Activated T-cell treated with anti-CD3 and anti-CD28 coated beads, Interleukin-2, amount 50 U/mL, for 24 hours (primary cell): ENCODE measurements around the gene GRM5.
A peak's percentile ranks its signal among the peaks of the same experiment; 100 is the strongest.
"Not testable (repeated sequence)": the region's sequence is repeated elsewhere in the genome, so short reads cannot be mapped to it uniquely, and the experiment has no call there.

ENCODE experiments used
- DNase-seq: peaks from one replicate; pipeline ENCODE4 v3.0.0-alpha.2; 2020
- H3K27ac Mint-ChIP-seq: 2 replicates; pipeline ENCODE4 v1.8.0; 2020; ENCODE audit warnings: mild to moderate bottlenecking, mixed read lengths
- H3K27me3 Mint-ChIP-seq: 2 replicates; pipeline ENCODE4 v1.8.0; 2020; ENCODE audit warnings: mixed read lengths
- H3K36me3 Mint-ChIP-seq: 2 replicates; pipeline ENCODE4 v1.8.0; 2020; ENCODE audit warnings: low read depth, mixed read lengths
- H3K4me1 Mint-ChIP-seq: 2 replicates; pipeline ENCODE4 v1.8.0; 2020; ENCODE audit warnings: low read depth, mixed read lengths
- H3K4me3 Mint-ChIP-seq: 2 replicates; pipeline ENCODE4 v1.8.0; 2020; ENCODE audit warnings: mild to moderate bottlenecking, moderate library complexity, mixed read lengths
- H3K9me3 Mint-ChIP-seq: 2 replicates; pipeline ENCODE4 v1.8.0; 2020; ENCODE audit warnings: mixed read lengths

Gene GRM5

GRCh38 chr11:88489030-88489429 lies 576.8 kb downstream of the GRM5 start:
- H3K27ac Mint-ChIP-seq, result no peak overlapping the region

GRCh38 chr11:88487646-88488045 lies 578.1 kb downstream of the GRM5 start:
- peaks cover 6% of the 10 kb centered on the region for H3K4me1 Mint-ChIP-seq
- DNase-seq, result no peak
- H3K36me3 Mint-ChIP-seq, result no peaks in the 10 kb centered on the region
- no peaks in the 10 kb centered on the region for H3K27me3 Mint-ChIP-seq
- H3K4me3 Mint-ChIP-seq, result no peak overlapping the region
- no peaks in the 10 kb centered on the region for H3K9me3 Mint-ChIP-seq
- no peak overlapping the region for H3K27ac Mint-ChIP-seq

More at GRCh38 chr11:88489030-88489429, 576.8 kb downstream of the GRM5 start:
- Mint-ChIP-seq H3K9me3 (no peaks in the 10 kb centered on the region), H3K36me3 (no peaks in the 10 kb centered on the region), H3K4me3 (no peak overlapping the region), H3K4me1 (peaks cover 6% of the 10 kb centered on the region), H3K27me3 (no peaks in the 10 kb centered on the region)
- DNase-seq, result no peak

GRCh38 chr11:88484873-88485621 lies 580.7 kb downstream of the GRM5 start:
- H3K36me3 Mint-ChIP-seq, result no peaks in the 10 kb centered on the region
- H3K27me3 Mint-ChIP-seq, result no peaks in the 10 kb centered on the region
- peaks cover 6% of the 10 kb centered on the region for H3K4me1 Mint-ChIP-seq
- no peak overlapping the region for H3K4me3 Mint-ChIP-seq
- H3K27ac Mint-ChIP-seq, result no peak overlapping the region
- DNase-seq, result peak; percentile 39
- no peaks in the 10 kb centered on the region for H3K9me3 Mint-ChIP-seq

GRCh38 chr11:88482871-88483301 lies 582.9 kb downstream of the GRM5 start:
- Mint-ChIP-seq H3K4me1 (peaks cover 6% of the 10 kb centered on the region), H3K9me3 (no peaks in the 10 kb centered on the region), H3K4me3 (no peak overlapping the region), H3K27ac (no peak overlapping the region), H3K27me3 (no peaks in the 10 kb centered on the region), H3K36me3 (no peaks in the 10 kb centered on the region)
- no peak for DNase-seq

- Mint-ChIP-seq H3K27me3 (no peaks in the 10 kb centered on the region), H3K4me3 (no peak overlapping the region), H3K36me3 (no peaks in the 10 kb centered on the region), H3K4me1 (peaks cover 6% of the 10 kb centered on the region), H3K9me3 (no peaks in the 10 kb centered on the region), H3K27ac (no peak overlapping the region)
- DNase-seq, result no peak
Observed at GRCh38 chr11:88480223-88480622, 585.6 kb downstream of the GRM5 start.

DNA sequence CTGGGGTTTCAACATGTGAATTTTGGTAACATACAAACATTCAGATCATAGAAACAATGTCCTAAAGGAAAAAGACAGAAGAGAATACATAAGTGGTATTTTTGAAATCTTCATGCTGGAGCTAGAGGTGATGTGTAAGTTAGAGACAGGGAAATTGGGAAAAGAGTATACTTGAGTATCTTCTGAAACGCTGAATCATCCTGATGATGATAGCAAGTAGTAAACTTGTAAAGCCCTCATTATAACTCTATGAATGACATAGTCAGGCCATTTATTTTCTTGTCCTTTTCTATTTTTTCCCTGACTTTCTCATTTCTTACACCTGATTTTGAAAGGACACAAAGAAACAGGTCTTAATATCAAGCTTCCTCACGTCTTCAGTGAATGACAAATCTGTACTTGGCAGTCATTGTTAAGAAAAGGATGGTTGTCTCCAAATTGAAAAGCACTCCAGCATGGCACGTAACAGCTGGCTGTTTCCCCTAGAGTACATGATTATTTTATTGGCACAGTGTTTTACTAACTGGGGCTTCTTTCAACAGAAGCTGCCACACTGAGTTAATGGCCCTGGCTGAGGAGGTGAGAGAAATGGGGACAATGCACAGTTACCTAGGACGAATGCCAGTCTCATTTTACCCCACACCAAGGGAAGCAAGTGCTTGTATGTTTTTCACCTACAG lies 587.5 kb downstream of the GRM5 start:
- Mint-ChIP-seq H3K36me3 (no peaks in the 10 kb centered on the region), H3K4me3 (no peak overlapping the region), H3K9me3 (no peaks in the 10 kb centered on the region), H3K27me3 (no peaks in the 10 kb centered on the region), H3K27ac (no peak overlapping the region), H3K4me1 (no peaks in the 10 kb centered on the region)
- no peak for DNase-seq

- no peak for DNase-seq
- Mint-ChIP-seq H3K27me3 (no peaks in the 10 kb centered on the region), H3K4me1 (no peaks in the 10 kb centered on the region), H3K4me3 (no peak overlapping the region), H3K36me3 (no peaks in the 10 kb centered on the region), H3K27ac (no peak overlapping the region), H3K9me3 (no peaks in the 10 kb centered on the region)
Observed at GRCh38 chr11:88475991-88476418, 589.8 kb downstream of the GRM5 start.

DNA sequence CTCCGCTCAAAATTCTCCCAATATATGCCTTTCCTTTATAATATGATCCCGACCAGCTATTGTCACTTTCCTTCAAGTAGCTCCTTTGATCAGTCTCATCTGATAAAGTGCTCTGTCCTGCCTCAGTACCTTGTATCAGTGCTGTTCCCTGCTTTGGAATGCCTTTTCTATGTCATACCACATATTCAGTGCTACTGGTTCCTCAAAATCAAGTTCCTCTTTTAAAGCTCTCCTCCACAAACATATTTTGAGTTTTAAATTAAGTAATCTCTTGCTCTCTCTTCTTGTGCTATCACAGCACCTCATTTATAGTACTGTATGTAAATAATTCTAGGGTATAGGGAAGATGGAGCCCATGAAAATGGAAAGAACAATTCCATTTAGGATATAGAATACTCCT lies 591.1 kb downstream of the GRM5 start:
- Mint-ChIP-seq H3K36me3 (no peaks in the 10 kb centered on the region), H3K4me3 (no peak overlapping the region), H3K9me3 (no peaks in the 10 kb centered on the region), H3K4me1 (no peaks in the 10 kb centered on the region), H3K27me3 (no peaks in the 10 kb centered on the region), H3K27ac (no peak overlapping the region)
- no peak for DNase-seq

DNA sequence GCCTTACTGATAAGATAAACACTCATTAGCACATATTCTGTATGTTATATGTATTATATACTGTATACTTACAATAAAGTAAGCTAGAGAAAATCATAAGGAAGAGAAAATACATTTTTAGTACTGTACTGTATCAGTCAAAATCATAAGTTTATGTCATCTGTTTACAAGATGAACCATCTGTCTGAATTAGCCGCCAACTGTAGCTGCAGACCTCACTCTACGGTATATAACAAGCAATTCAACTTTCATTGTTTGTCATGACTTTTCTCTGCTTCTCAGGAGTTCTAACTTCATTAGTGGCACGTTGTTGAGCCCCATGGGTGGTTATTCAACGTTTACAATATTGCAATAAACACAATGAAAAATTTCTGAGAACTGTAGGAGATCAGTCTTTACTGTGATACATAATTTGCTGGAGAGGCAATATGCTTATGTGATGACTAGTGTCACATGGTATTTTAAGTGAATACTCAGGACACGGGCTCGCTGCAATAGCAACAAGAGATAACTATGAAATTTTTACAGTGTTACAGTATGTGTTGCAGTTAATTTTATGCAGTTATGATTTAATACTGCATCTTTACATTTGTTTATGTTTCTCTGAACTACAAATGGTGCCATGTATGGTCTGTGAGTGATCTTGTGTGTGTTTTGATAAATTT lies 596.1 kb downstream of the GRM5 start:
- no peak overlapping the region for H3K27ac Mint-ChIP-seq
- no peak for DNase-seq

GRCh38 chr11:88464528-88464927 lies 601.3 kb downstream of the GRM5 start:
- Mint-ChIP-seq H3K27me3 (peaks cover 6% of the 10 kb centered on the region), H3K27ac (no peak overlapping the region), H3K4me3 (no peak overlapping the region), H3K4me1 (no peaks in the 10 kb centered on the region), H3K36me3 (no peaks in the 10 kb centered on the region), H3K9me3 (peaks cover 9% of the 10 kb centered on the region)
- no peak for DNase-seq

More for the DNA sequence above, 596.1 kb downstream of the GRM5 start:
- H3K4me3 Mint-ChIP-seq, result no peak overlapping the region
- no peaks in the 10 kb centered on the region for H3K9me3 Mint-ChIP-seq
- H3K27me3 Mint-ChIP-seq, result peaks cover 4% of the 10 kb centered on the region
- H3K36me3 Mint-ChIP-seq, result no peaks in the 10 kb centered on the region
- H3K4me1 Mint-ChIP-seq, result no peaks in the 10 kb centered on the region

GRCh38 chr11:88463301-88463700 lies 602.5 kb downstream of the GRM5 start:
- not testable (repeated sequence) for H3K4me3 Mint-ChIP-seq, H3K36me3 Mint-ChIP-seq, DNase-seq, H3K4me1 Mint-ChIP-seq, H3K27ac Mint-ChIP-seq, H3K27me3 Mint-ChIP-seq
- H3K9me3 Mint-ChIP-seq, result peaks cover 12% of the 10 kb centered on the region

DNA sequence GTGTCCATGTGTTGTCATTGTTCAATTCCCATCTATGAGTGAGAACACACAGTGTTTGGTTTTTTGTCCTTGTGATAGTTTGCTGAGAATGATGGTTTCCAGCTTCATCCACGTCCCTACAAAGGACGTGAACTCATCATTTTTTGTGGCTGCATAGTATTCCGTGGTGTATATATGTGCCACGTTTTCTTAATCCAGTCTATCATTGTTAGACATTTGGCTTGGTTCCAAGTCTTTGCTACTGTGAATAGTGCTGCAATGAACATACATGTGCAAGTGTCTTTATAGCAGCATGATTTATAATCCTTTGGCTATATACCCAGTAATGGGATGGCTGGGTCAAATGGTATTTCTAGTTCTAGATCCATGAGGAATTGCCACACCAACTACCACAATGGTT lies 607.7 kb downstream of the GRM5 start:
- not testable (repeated sequence) for H3K4me1 Mint-ChIP-seq, DNase-seq, H3K27me3 Mint-ChIP-seq, H3K27ac Mint-ChIP-seq, H3K4me3 Mint-ChIP-seq, H3K36me3 Mint-ChIP-seq
- peaks cover 12% of the 10 kb centered on the region for H3K9me3 Mint-ChIP-seq

- no peaks in the 10 kb centered on the region for H3K27me3 Mint-ChIP-seq
- H3K9me3 Mint-ChIP-seq, result peaks cover 2% of the 10 kb centered on the region
- DNase-seq, result no peak
- H3K36me3 Mint-ChIP-seq, result no peaks in the 10 kb centered on the region
- no peaks in the 10 kb centered on the region for H3K4me1 Mint-ChIP-seq
- no peak overlapping the region for H3K27ac Mint-ChIP-seq
- no peak overlapping the region for H3K4me3 Mint-ChIP-seq
Observed at GRCh38 chr11:88455974-88456373, 609.8 kb downstream of the GRM5 start.

DNA sequence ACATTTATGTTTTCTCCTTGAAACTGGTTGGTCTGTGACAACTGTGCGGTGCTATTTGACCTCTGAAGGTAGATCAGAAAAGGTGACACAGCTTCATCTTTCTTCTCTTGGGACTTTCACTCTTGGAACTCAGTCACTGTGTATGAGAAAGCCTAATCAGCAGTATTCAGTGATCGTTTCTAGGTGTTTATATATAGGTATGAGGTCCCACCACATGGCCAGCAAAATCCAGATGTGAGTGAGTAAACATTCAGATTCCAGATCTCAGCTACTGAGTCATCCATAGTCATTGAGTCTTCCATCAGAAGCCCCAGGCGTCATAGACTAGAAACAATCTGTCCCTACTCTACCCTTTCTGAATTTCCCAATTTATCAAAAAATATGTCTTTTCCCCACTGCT lies 610.9 kb downstream of the GRM5 start:
- Mint-ChIP-seq H3K4me3 (no peak overlapping the region), H3K36me3 (no peaks in the 10 kb centered on the region), H3K4me1 (no peaks in the 10 kb centered on the region), H3K27me3 (no peaks in the 10 kb centered on the region), H3K9me3 (peaks cover 2% of the 10 kb centered on the region), H3K27ac (no peak overlapping the region)
- no peak for DNase-seq
